HCT116 (cell line): Measurements from ENCODE around the gene KSR2.

Source experiments
- ATF3 ChIP-seq: IDR thresholded peaks from 2 replicates; pipeline ENCODE4 v1.6.1; 2012
- CTCF ChIP-seq, 3 experiments: fragments of 200-600 bp in 1 of 3; sonication (generic) in 1 of 3; IDR thresholded peaks in 2 of 3; conservative IDR thresholded peaks in 1 of 3; 2 replicates each; pipeline ENCODE4 v1.5.1; 2012 to 2017; ENCODE audit warnings: low read depth in 2 of 3, low read length in 2 of 3, antibody characterized with exemption in 1 of 3, borderline replicate concordance in 1 of 3, control low read depth in 1 of 3, mild to moderate bottlenecking in 1 of 3, mixed read lengths in 1 of 3, mixed run types in 1 of 3, moderate library complexity in 1 of 3; ENCODE audit not compliant: insufficient read depth in 1 of 3
- FOSL1 ChIP-seq: IDR thresholded peaks from 2 replicates; pipeline ENCODE4 v1.6.1; 2012; ENCODE audit warnings: low read depth
- JUND ChIP-seq: IDR thresholded peaks from 2 replicates; pipeline ENCODE4 v1.6.1; 2012
- MAX ChIP-seq: IDR thresholded peaks from 2 replicates; pipeline ENCODE4 v1.6.1; 2012
- POLR2A ChIP-seq: IDR thresholded peaks from 2 replicates; pipeline ENCODE4 v1.7.0; 2011; ENCODE audit warnings: borderline replicate concordance; ENCODE audit not compliant: insufficient read depth, insufficient read length; ENCODE audit errors: extremely low read depth
- RAD21 ChIP-seq: IDR thresholded peaks from 2 replicates; pipeline ENCODE4 v1.6.1; 2012; ENCODE audit warnings: low read depth, mild to moderate bottlenecking
- SIN3A ChIP-seq: IDR thresholded peaks from 2 replicates; pipeline ENCODE4 v1.6.1; 2012; ENCODE audit warnings: low read depth
- SP1 ChIP-seq: IDR thresholded peaks from 2 replicates; pipeline ENCODE4 v1.6.1; 2012; ENCODE audit warnings: low read depth
- YY1 ChIP-seq: IDR thresholded peaks from 2 replicates; pipeline ENCODE4 v1.6.1; 2011; ENCODE audit warnings: low read length, low read depth, moderate library complexity, mild to moderate bottlenecking; ENCODE audit not compliant: insufficient replicate concordance; ENCODE audit errors: extremely low read depth

GRCh38 chr12:117404203-117404853 is 564.5 kb downstream of the KSR2 start:
- TF ChIP-seq YY1 (no peak), CTCF (IDR thresholded peaks at IDR 0.05 in 2 of 3, conservative IDR thresholded peaks at IDR 0.05 in 1 of 3; ENCODE audit: borderline replicate concordance in 1 of 3, insufficient read depth in 1 of 3, low read depth in 2 of 3, low read length in 2 of 3) (no peak), POLR2A (no peak), SIN3A (no peak), MAX (no peak), FOSL1 (no peak), JUND (no peak), SP1 (no peak), ATF3 (no peak), RAD21 (no peak)
